CD4-positive, alpha-beta T cell treated with Interleukin-10 for 1 hour (primary cell): ENCODE results near the gene TUT1.
"Not testable (repeated sequence)": the region's sequence is repeated elsewhere in the genome, so short reads cannot be mapped to it uniquely, and the experiment has no call there.

ENCODE experiments used
- DNase-seq: peaks from one replicate; pipeline ENCODE4 v3.0.0-alpha.2; 2020

Gene TUT1

DNA sequence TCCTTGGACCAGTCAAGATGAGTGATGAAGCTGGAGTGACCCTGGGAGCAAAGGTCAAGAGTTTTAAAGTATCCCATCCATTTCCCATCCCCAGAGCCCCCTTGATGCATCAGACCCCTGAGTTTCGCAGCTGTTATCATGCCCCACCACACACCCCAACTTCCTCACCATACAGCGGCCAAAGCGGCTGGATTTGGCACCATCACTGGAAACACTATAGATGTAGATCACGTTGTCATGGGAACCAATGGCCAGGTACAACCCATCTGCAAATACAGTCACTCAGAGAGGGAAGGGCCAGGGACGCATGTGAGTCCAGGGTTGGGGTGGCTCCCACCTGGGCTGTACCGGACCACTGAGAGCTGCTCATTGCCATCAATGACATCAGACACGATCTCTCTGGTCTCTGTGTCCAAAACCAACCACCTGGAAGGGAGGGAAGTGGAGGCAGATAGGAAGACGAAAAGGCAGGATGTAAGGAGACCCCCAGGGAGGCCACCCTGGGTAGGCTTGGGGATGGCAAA, 12.5 kb upstream of the TUT1 start:
- DNase-seq, result no peak

DNA sequence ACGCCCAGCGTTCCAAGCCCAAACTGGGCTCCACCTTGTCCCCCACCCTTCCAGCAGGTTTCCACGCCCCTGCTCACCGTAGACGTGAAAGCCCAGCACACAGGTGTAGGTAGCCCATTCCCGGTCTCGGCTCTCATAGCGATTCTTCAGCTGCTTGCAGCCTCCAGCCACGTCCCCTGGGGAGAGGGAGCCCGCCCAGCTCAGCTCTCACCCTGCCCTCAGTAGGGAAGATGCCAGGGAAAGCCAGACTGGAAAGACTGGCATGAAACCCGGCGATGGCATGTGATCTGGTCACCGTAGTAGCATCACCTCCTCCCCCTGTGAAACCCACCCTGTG, 11.7 kb upstream of the TUT1 start:
- DNase-seq, result no peak

DNA sequence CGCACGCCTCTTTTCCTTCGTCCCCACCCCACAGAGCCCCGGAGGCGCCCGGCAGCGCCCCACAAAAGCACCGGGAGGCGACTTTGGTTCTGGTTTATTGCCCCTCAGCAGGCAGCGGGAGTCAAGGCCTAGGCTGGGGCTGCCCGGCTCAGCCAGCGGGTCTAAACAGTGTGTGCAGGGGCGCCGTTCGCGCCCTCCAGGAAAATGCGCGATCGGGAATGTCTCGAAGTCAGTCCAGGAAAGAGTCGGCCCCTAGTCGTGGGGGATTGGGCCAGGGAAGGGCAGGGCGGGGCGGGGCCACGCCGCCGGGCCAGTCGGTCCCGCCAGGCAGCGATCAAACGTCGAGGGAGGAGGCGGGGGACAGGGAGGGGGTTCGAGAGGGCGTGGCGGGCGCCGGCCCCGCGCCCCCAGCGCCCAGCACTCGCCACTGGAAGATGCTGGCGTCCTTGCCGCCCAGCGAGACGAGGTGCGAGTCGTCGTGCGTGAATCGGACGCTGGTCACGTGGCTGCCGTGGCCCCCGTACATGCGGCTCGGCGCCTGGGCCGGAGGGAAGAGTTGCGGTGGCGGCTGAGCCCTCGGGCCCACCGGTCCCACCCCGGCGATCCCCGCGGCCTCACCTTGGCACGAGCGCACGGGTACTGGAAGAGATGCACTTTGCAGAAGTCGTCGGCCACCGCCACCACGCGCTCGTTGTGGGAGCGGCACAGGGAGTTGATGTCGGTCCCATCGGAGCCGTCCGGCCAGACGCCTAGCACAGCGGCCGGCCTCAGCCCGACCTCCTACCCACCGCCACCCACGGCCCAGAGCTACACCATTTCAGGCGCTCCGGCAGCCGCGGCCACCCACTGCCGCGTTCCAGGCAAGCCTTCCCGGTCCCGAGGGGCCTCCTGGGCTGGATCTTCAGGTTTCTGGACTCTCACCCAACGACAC, 11.1 kb upstream of the TUT1 start:
- no peak for DNase-seq

GRCh38 chr11:62601372-62602140, 10.2 kb upstream of the TUT1 start, which contains the start of gene MTA2:
TSS of gene MTA2 (minus strand) at chr11:62601865. CDS start at chr11:62601450, 415 bp downstream.
- DNase-seq, result peak; percentile 100

GRCh38 chr11:62601122-62601371, 9.7 kb upstream of the TUT1 start:
- peak; percentile 54 for DNase-seq

DNA sequence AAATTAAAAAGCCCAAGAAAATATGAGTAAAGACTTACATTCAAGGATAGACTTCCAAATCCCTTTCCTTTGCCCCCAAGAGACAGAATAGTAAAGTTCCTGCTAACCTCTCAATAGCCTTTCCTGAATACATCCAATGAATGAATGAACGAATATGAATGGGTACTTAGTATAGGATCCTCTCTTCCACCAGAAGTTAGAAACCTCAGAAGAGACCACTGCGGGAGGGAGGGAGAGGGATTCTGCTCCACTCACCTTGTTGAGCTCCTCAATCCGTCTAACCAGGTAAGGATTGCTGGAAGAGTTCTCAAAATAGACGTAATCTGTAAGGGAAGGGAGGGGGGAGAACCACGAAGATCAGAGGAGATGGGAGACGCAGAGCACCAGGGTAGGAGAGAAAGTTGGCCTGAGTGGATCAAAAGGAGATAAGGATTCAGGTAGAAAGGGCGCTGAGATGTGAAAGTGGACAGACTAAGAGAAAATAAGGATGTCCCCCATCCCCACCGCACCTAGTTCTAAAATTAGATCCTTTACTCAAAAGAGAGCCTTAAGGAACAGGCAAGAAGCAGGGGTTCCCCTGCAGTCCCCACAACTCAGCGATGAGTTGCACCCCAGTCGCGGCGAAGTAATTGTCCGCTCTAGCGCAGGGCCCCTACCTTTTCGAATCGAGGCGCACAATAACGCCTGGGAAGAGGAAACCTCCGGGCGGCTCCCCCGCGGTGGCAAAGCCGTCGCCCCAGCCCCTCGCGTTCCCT, 9.2 kb upstream of the TUT1 start:
- no peak for DNase-seq

DNA sequence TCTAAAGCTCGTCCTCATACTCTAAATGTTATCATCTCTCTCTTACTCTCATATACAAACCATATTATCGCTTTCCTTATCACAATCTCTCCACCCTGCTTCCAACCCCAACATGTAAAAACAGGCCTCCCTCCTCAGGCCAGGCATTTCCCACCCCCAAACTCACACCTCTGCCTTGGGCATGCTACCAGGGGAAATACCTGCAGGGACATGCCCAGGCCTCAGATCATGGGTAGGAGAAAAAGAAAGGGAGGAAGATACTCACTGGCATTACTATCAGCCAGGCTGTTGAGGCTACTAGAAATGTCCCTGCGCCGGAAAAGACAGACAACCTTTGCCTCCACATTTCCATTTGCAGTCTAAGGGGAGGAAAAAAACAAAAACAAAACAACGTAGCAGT, 8.6 kb upstream of the TUT1 start:
- peak; percentile 53 for DNase-seq

GRCh38 chr11:62599069-62599696, 7.9 kb upstream of the TUT1 start:
- DNase-seq, result peak; percentile 99

GRCh38 chr11:62595124-62595523, 3.8 kb upstream of the TUT1 start:
- DNase-seq, result no peak

DNA sequence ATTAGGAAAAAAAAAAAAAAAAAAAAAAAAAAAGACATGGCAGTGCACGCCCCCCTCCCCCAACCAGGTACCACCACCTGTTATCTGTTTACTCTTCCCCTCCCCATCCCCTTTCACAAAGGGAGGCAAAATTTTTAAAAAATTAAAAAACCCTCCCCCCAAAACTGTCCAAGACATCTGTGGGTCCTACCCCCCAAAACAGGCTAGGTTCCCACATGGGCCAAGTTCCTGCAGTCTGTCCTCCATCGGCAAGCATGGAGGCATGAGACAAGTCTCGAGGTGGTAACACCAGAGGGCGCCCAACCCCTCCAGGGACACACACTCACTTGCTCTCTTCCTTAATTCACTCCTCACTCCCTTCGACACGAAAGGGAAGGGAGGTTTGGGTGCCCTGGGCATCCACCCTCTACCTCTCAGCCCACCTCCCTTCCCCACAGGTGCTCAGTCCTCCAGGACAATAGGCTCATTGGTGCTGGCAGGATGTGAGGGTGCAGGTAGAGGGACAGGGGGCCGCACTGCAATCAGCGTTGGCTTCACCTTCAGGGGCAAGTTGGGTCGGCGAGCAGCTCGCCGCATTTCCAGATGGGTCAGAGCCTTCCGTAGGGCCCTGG, 2.2 kb upstream of the TUT1 start:
- peak; percentile 85 for DNase-seq

GRCh38 chr11:62592989-62593421, 1.7 kb upstream of the TUT1 start:
- DNase-seq, result no peak

DNA sequence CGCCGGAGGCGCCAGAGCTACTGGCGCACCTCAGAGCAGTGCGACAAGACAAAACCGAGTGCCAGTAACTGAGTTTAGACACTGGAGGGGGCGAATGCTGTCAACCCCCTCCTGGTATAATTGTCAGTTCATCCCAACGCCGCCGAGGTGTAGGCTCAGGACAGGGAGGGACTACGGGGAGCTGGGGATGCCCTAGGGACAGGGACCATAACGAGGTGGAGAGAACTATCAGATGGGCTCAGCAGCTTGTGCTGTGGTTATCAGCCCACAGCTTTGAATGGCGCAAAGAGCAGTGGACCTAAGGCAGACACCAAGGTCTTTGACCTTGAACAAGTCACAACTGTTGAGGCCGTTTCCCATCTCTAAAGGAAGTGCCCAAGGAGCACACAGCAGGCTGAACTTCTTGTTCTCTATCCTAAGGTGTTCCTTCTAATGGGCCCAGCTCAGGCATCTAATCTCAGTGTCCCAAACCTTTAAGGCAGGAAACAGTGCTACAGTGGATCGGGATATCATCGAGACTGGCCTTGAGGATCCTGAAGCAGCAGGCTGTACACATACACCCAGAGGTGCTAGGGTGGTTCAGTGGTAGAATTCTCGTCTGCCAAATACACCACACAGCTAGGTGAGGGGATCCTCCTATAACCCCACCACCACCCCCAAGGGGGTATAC, 958 bp upstream of the TUT1 start:
- no peak for DNase-seq

GRCh38 chr11:62588966-62589637, 2.2 kb downstream of the TUT1 start:
- peak; percentile 37 for DNase-seq

- not testable (repeated sequence) for DNase-seq
These were observed 6.0 kb downstream of the TUT1 start for GRCh38 chr11:62585356-62585755.

DNA sequence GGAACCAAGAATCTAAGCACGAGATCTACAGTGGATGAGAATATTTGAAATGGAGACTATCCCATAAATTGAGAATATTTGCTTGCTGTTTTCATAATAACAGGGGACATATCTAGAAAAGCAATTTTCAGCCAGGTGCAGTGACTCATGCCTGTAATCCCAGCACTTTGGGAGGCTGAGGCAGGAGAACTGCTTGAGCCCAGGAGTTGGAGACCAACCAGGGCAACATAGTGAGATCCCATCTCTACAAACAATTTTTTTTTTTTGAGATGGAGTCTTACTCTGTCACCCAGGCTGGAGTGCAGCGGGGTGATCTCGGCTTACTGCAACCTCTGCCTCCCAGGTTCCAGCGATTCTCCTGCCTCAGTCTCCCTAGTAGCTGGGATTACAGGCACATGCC, 9.6 kb downstream of the TUT1 start:
- DNase-seq, result not testable (repeated sequence)

GRCh38 chr11:62580959-62581715, 10.2 kb downstream of the TUT1 start:
- no peak for DNase-seq

GRCh38 chr11:62579252-62579651, 12.1 kb downstream of the TUT1 start:
- no peak for DNase-seq

DNA sequence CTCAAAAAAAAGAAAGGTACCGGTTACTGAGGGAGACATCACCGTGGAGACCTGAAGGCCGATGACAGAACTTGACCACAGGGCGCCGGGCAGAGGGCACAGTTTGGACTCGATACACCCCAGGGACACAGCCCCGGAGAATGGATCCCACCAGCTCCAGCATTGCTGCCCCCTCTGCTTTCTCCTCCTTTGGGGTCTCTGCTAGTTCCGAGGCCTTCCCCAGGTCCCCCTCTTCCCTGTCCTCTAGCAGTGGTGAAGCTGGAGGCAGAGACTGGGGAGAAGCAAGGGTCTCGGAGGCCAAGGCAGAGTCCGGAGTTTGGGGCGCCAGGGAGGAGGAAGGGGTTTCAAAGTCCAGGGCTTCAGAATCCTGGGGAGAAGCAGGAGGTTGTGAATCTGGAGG, 12.8 kb downstream of the TUT1 start:
- DNase-seq, result no peak

DNA sequence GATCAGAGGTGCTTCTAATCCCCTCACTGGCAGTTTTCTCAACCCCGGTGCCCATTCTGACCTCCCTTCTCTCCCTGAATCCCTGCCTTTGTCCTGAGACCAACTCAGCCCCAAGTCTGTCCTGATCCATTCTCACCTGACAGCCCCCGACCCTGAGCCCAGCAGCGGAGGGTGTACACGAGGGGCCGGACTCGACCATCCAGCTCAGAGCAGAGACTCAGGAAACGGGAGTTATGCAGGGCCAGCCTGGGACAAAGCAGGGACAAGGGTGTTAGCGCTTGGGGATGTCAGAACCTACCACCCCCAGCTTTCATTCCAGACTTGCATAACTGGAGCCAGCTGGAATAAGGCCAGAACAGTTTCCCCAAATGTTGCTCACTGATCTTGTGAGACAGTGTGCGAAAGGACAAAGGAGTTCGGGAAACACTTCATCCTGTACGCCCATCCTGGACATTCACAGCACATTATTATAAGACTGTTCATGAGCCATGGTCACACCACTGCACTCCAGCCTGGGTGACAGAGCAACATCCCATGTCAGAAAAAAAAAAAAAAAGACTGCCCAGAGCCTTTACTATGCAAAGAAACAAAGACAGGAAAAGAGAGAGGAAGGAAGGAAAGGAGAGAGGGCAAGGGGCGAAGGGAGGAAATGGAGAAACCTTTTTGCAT, 14.1 kb downstream of the TUT1 start:
- DNase-seq, result no peak

GRCh38 chr11:62575837-62576236, 15.5 kb downstream of the TUT1 start:
- no peak for DNase-seq
